NCI-H2227 (cell line): ENCODE data around the gene ALDH3B1.

ENCODE experiments used
- DNase-seq: peaks from one replicate; lab custom pipeline; 2025; ENCODE audit not compliant: unreplicated experiment; lab: John Stamatoyannopoulos, UW

Gene ALDH3B1

DNA sequence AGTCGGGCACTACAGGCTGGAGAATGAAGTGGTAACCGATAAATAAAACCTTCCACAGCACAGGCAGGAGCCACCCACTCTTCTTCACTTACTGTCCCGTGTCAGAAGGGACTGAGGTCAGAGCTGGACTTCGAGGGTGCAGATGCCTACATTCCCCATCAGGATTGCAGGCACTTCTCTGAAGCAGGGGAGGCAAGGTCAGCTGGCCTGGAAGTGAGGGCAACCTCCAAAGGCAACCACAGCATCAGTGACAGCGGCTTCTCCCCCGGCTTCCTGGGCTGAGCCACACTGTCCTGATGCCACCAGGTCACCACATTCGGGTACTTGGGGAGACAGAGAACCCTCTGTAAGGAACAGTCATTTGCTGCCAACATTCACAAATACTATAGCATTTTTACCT, 51.4 kb downstream of the ALDH3B1 start:
- no peak for DNase-seq

GRCh38 chr11:68064926-68065325, 54.8 kb downstream of the ALDH3B1 start:
- DNase-seq: no peak

DNA sequence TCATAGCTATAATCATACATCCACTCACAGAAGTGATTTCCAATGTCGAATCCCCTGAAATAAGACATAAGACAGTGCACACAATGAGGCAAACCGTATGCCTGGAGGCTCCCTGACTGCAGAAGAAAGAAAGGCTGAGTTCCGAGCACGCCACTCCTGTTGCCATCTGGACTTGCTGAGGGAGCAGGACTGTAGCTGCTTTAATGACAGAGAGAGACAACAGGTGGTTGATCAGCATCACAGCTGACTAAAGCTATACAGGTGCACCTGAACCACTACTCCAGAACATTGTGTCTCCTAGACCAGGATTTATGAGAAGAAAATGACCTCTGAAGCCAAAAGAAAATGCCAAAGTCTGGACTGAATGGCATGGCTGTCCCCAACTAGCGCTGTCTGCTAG, 55.7 kb downstream of the ALDH3B1 start:
- DNase-seq: no peak

GRCh38 chr11:68066742-68067141, 56.6 kb downstream of the ALDH3B1 start:
- no peak for DNase-seq

DNA sequence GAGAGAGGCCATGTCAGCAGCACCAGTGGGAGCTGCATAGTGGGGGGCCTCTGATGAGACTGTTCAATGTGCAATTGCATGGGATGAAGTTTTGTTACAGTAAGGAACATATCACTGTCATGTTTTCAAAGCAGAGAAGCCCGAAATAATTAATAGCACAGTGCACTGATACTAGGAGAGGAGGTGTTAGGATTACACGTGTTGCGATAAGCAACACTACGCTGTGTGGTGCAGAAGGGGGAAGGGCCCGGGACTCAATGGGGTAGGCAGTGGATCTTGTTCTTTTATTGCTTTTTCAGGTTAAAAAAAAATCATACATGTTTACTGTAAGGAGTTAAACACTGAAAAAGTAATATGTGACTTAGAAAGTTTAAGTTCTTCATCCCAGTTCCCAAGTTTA, 57.9 kb downstream of the ALDH3B1 start:
- no peak for DNase-seq

DNA sequence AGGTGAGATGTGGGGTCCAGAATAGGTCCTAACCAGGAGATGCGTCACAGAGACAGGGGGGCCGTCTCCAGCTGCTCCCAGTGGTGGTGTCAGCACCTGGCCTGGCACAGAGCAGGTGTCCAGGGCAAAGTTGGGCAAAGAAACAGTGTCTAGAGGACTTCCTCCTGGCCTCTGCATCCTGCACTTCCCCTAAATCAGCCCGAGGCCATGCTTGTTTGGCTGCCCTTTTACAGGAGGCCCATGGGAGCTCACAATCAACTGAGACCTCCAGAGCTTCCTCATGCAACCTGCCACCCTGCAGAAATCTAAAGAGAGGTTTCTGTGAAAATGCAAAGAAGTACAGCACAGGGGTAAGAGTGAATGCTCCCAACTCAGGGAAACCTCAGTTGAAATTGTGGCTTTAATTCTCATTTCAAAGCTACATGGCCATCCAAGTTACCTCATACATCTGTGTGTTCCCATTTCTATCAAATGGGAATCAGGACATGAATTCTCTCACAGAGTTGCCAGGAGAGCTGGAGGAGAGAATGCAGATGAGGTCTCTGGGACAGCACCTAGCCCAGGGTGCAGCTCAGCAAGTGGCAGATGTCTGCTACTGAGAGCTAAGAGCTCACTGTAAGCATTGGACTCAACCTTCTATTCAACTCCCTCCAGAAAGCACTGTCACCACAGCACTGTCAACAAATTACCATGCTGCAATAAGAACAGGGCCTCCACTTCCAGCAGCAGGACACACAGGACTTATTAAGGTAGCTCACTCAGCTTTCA, 61.3 kb downstream of the ALDH3B1 start:
- no peak for DNase-seq

- DNase-seq: no peak
These were observed 64.6 kb downstream of the ALDH3B1 start for GRCh38 chr11:68074584-68075352.

DNA sequence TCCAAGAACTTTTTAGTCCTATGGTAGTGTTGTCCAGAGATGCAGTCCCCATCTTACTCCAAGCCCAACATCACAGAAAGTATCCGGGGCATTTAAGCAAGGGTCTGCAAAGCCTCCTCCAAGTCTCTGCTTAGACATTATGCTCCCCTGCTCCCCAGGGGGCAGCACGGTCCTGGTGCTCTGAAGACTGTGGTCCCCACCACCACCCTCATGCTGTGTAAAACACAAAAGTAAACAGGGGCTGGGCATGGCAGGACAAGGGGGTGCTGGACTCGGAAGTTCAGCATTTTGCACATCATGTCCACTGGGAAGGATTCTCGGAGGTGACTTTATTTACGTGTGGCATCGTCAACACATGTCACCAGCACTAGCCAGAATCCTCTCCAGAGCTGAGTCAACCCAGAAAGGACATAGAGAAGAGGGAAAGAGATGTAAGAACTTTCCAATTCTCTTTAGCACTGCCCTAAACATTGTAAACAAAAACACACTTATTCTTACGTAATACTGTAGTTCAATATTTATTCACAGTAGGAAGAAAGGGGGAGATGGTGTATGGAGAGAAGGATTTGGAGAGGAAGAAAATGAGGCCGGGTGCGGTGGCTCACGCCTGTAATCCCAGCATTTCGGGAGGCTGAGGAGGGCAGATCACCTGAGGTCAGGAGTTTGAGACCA, 66.4 kb downstream of the ALDH3B1 start:
- DNase-seq: no peak

GRCh38 chr11:68077617-68078582, 67.8 kb downstream of the ALDH3B1 start:
- no peak for DNase-seq
